GM21529 (cell line): ENCODE data around the gene CDC42BPA.

Source experiments
- ATAC-seq: cut with Tn5 transposase; IDR thresholded peaks from one replicate; pipeline ENCODE4 v1.9.1; 2021; ENCODE audit not compliant: unreplicated experiment

CDC42BPA gene

GRCh38 chr1:227070638-227071285 lies 247.5 kb downstream of the CDC42BPA start:
- no peak for ATAC-seq

GRCh38 chr1:227069490-227069889 lies 248.8 kb downstream of the CDC42BPA start:
- no peak for ATAC-seq

GRCh38 chr1:227068883-227069282 lies 249.4 kb downstream of the CDC42BPA start:
- no peak for ATAC-seq

- no peak for ATAC-seq
Measured at GRCh38 chr1:227066999-227067398, 251.3 kb downstream of the CDC42BPA start.

GRCh38 chr1:227065311-227065710 lies 253.0 kb downstream of the CDC42BPA start:
- ATAC-seq: no peak

- no peak for ATAC-seq
Measured at GRCh38 chr1:227062306-227062705, 256.0 kb downstream of the CDC42BPA start.

GRCh38 chr1:227059076-227059475 lies 259.2 kb downstream of the CDC42BPA start:
- ATAC-seq: no peak

GRCh38 chr1:227058321-227058751 lies 260.0 kb downstream of the CDC42BPA start:
- no peak for ATAC-seq

GRCh38 chr1:227049253-227049652 lies 269.0 kb downstream of the CDC42BPA start:
- no peak for ATAC-seq

GRCh38 chr1:227043755-227044154 lies 274.5 kb downstream of the CDC42BPA start:
- ATAC-seq: no peak

GRCh38 chr1:227042292-227042691 lies 276.0 kb downstream of the CDC42BPA start:
- ATAC-seq: no peak

GRCh38 chr1:227038401-227038800 lies 279.9 kb downstream of the CDC42BPA start:
- no peak for ATAC-seq

GRCh38 chr1:227037121-227037520 lies 281.2 kb downstream of the CDC42BPA start:
- ATAC-seq: no peak

GRCh38 chr1:227035316-227035715 lies 283.0 kb downstream of the CDC42BPA start:
- no peak for ATAC-seq

- no peak for ATAC-seq
Measured at GRCh38 chr1:227033880-227034279, 284.4 kb downstream of the CDC42BPA start.

GRCh38 chr1:227032396-227032795 lies 285.9 kb downstream of the CDC42BPA start:
- ATAC-seq: no peak

GRCh38 chr1:227016990-227017389 lies 301.3 kb downstream of the CDC42BPA start:
- no peak for ATAC-seq

- ATAC-seq: no peak
Measured at GRCh38 chr1:227010645-227011044, 307.6 kb downstream of the CDC42BPA start.

GRCh38 chr1:227009937-227010336 lies 308.4 kb downstream of the CDC42BPA start:
- no peak for ATAC-seq

- peak; percentile 82 for ATAC-seq
Measured at GRCh38 chr1:227006226-227006796, 312.0 kb downstream of the CDC42BPA start.

- no peak for ATAC-seq
Measured at GRCh38 chr1:227004796-227005195, 313.5 kb downstream of the CDC42BPA start.

- no peak for ATAC-seq
Measured at GRCh38 chr1:227003165-227003564, 315.1 kb downstream of the CDC42BPA start.

GRCh38 chr1:227002531-227003049 lies 315.7 kb downstream of the CDC42BPA start:
- ATAC-seq: no peak
